C4-2B (cell line): ENCODE data around the gene TTC39B.

Experiments used
- CTCF ChIP-seq: fragments of 450-650 bp; conservative IDR thresholded peaks from 2 replicates; pipeline ENCODE4 v1.5.1; 2017; ENCODE audit warnings: mild to moderate bottlenecking
- ZFX ChIP-seq: fragments of 450-650 bp; IDR thresholded peaks from 2 replicates; pipeline ENCODE4 v1.6.1; 2017

- TF ChIP-seq CTCF (no peak), ZFX (no peak)
Measured at GRCh38 chr9:15127831-15128230, 179.2 kb downstream of the TTC39B start.
